Pancreas (tissue), 10 donors: Measurements from ENCODE around the gene HAL. TPM values are rescaled to one million over a fixed set of nuclear protein-coding genes. Genes with fewer than 3 reads are reported as not detected.
A peak's percentile ranks its signal among the peaks of the same experiment; 100 is the strongest.

Experiments
- ATAC-seq, 4 donors: fragments of 200-7000 bp; cut with Tn5 transposase; one replicate each; pipeline versions ENCODE4 v1.8.0 to v1.9.1; 2020; ENCODE audit warnings: mild to moderate bottlenecking in 4 of 4, moderate library complexity in 4 of 4
- DNase-seq, 6 donors: peaks; one replicate each; pipeline ENCODE4 v3.0.0-alpha.2; 2020
- FAIRE-seq: peaks from 2 replicates; lab custom pipeline; 2012; peaks lifted over from hg19 to GRCh38; lab: Jason Lieb, UNC
- H3K27ac ChIP-seq, 4 donors: fragments of 200-600 bp; sonication (generic); 1 replicate in 3 of 4; 2 replicates in 1 of 4; pipeline versions ENCODE4 v1.5.0 to v1.8.0; 2020
- H3K27me3 ChIP-seq, 4 donors: fragments of 200-600 bp; one replicate each; pipeline ENCODE4 v1.8.0; 2021
- H3K36me3 ChIP-seq, 3 donors: fragments of 200-600 bp; sonication (generic) in 1 of 3; one replicate each; pipeline versions ENCODE4 v1.5.0 to v1.8.0; 2020 to 2021
- H3K4me1 ChIP-seq, 3 donors: fragments of 200-600 bp; one replicate each; pipeline ENCODE4 v1.8.0; 2021
- H3K4me3 ChIP-seq, 4 donors: fragments of 200-600 bp; sonication (generic) in 2 of 4; one replicate each; pipeline versions ENCODE4 v1.5.0 to v1.8.0; 2020 to 2021
- H3K9me3 ChIP-seq, 4 donors: fragments of 200-600 bp; one replicate each; pipeline ENCODE4 v1.8.0; 2021
- WGBS, 2 donors: extraction: QIAGEN DNeasy Blood & Tissue Kit; methylation state at CpG; one replicate each; pipeline ENCODE4 v1.1.7; 2013; 5-methylcytosine and 5-hydroxymethylcytosine counted together
- intact Hi-C, 3 donors: fragments of 100-400 bp; cut with DNase I; formaldehyde crosslinking; loops; one replicate each; pipeline versions ENCODE4 v1.11.1 to v1.14.2; 2022
- polyA plus RNA-seq, 2 donors: library from polyadenylated mRNA; stranded (reverse); fragments of 200-250 nt; gene quantifications; one replicate each; pipeline ENCODE4 v1.2.3, GENCODE V29; 2013
- total RNA-seq, 6 donors: library from RNA; stranded (reverse); fragmentation: NEBNext Ultra II Directional in 4 of 6; extraction: Animal tissue kit (Norgen Biotek cat#: 25700) in 4 of 6; gene quantifications; one replicate each; pipeline versions ENCODE4 v1.2.1 to v1.2.4, GENCODE V29; 2021 to 2023
- TF ChIP-seq, protein P1 (sequence below), 4 donors: fragments of 200-600 bp; sonication (generic) in 3 of 4; IDR thresholded peaks; one replicate each; pipeline versions ENCODE4 v1.5.0 to v1.8.0; 2021; ENCODE audit warnings: antibody characterized with exemption in 4 of 4
- donor health status: healthy with polysubstance abuse.
- donor health status: DM: no; HTN: no; CAD: no; lungs with moderate emphysema.
- donor health status: DM: no; HTN: no; CAD: no.
- donor health status: control.
- donor health status: control.
- donor health status: Bipolar disorder and iron deficiency.
- donor health status: DM: yes; HTN: yes; CAD: no.
- donor health status: DM: no; HTN: no; CAD: no.
- donor health status: DM: no; HTN: no; CAD: no.
- donor health status: DM: yes; HTN: yes; CAD: no.

Gene HAL
- total and polyA plus RNA-seq, 8 donors, result 0.08 to 1.2 (median 0.58) TPM; not detected in 1

DNA sequence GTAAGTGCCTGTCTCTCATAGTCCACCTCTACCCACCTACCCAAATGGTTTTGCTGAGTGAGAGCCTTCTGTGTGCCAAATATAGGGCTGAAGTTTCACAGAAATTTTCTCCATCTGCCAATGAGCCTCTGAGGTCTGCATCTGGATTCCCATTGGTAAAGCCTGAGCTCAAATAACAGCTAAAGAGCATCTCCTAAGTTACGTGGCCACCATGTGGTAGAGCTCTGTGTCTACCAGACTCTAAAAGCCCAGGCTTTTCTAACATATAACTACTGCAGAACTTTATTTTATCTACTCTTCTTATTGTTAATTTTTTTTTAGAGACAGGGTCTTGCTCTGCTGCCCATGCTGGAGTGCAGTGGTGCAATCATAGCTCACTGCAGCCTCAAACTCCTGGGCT is 37.0 kb downstream of the HAL start:
- H3K4me3 ChIP-seq, result no peak overlapping the region
- DNase-seq (no peak), ATAC-seq (no peak), FAIRE-seq (no peak)
- TF ChIP-seq, protein P1, sequence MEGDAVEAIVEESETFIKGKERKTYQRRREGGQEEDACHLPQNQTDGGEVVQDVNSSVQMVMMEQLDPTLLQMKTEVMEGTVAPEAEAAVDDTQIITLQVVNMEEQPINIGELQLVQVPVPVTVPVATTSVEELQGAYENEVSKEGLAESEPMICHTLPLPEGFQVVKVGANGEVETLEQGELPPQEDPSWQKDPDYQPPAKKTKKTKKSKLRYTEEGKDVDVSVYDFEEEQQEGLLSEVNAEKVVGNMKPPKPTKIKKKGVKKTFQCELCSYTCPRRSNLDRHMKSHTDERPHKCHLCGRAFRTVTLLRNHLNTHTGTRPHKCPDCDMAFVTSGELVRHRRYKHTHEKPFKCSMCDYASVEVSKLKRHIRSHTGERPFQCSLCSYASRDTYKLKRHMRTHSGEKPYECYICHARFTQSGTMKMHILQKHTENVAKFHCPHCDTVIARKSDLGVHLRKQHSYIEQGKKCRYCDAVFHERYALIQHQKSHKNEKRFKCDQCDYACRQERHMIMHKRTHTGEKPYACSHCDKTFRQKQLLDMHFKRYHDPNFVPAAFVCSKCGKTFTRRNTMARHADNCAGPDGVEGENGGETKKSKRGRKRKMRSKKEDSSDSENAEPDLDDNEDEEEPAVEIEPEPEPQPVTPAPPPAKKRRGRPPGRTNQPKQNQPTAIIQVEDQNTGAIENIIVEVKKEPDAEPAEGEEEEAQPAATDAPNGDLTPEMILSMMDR (IDR thresholded peaks at IDR 0.05), result no peak
- no peaks in the 10 kb centered on the region for H3K4me1 ChIP-seq
- H3K27me3 ChIP-seq, result no peaks in the 10 kb centered on the region
- H3K36me3 ChIP-seq, result no peaks in the 10 kb centered on the region
- no peak overlapping the region for H3K27ac ChIP-seq
- intact Hi-C loops, result no loop called here
- WGBS, 2 donors, result 65 to 90% methylated on average over 1 of the region's 1 CpG
- no peaks in the 10 kb centered on the region for H3K9me3 ChIP-seq

DNA sequence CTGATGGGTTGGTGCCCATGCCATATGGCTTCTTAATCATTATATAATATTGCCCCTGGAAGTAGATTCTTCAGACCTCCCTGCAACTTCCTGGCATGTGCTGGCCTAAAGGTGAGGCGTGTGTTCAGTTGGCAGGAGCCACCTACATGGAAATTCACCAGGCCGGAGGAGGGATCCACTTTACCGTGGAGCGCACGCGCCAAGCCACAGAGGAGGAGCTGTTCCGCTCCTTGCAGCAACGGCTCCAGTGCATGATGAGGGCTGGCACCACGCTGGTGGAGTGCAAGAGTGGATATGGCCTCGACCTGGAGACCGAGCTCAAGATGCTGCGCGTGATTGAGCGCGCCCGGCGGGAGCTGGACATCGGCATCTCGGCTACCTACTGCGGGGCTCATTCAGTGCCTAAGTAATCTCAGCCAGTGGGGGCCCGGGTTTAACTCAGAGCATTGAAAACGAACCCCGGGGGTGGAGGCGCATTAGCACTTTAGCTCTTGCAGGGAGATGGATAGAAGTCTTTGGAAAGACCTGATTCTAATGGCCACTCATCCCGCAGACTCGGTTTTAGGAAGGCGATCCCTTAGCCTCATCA is 39.5 kb downstream of the HAL start:
- WGBS, 2 donors, result 71 to 72% methylated on average over 27 of the region's 27 CpGs
- Histone ChIP-seq H3K4me1 (no peaks in the 10 kb centered on the region), H3K27ac (no peak overlapping the region), H3K36me3 (no peaks in the 10 kb centered on the region), H3K9me3 (no peaks in the 10 kb centered on the region), H3K27me3 (no peaks in the 10 kb centered on the region), H3K4me3 (no peak overlapping the region)
- ATAC-seq, result no peak
- DNase-seq, result no peak
- intact Hi-C loops, result no loop called here
- no peak for FAIRE-seq
- TF ChIP-seq, protein P1 (IDR thresholded peaks at IDR 0.05), result no peak

DNA sequence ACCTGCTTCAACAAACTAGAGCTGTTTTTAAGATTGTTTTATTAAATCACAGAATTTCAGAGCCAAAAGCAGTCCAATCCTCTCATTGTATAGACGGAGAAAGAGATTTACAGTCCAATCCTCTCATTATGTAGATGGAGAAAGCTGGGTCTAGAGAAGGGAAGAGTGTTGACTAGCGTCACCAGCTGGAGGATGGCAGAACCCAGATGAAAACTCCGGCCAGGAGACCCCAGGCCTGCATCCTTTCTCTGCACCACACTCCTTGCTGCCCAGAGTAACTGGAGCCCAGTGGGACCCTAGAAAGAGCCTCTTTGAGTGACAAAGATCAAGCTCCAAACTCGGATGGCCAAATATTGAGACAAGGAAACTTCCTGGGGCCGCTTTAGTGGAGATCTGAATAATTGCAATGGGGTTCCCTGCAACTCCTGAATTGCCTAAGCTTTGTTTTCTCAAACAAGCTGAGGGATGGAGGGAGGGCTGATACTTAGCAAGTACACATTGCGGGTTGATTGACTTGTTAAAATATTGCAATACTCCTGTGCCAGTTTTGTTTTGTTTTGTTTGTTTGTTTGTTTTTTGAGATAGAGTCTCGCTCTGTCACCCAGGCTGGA is 40.5 kb downstream of the HAL start:
- H3K27me3 ChIP-seq, result no peaks in the 10 kb centered on the region
- FAIRE-seq, result no peak
- no peak overlapping the region for H3K27ac ChIP-seq
- no peak overlapping the region for H3K4me3 ChIP-seq
- DNase-seq, result no peak
- TF ChIP-seq, protein P1 (IDR thresholded peaks at IDR 0.05), result no peak
- intact Hi-C loops, result no loop called here
- WGBS, 2 donors, result 84% methylated on average over 7 of the region's 7 CpGs
- no peaks in the 10 kb centered on the region for H3K36me3 ChIP-seq
- no peaks in the 10 kb centered on the region for H3K4me1 ChIP-seq
- H3K9me3 ChIP-seq, result no peaks in the 10 kb centered on the region
- ATAC-seq, result no peak

DNA sequence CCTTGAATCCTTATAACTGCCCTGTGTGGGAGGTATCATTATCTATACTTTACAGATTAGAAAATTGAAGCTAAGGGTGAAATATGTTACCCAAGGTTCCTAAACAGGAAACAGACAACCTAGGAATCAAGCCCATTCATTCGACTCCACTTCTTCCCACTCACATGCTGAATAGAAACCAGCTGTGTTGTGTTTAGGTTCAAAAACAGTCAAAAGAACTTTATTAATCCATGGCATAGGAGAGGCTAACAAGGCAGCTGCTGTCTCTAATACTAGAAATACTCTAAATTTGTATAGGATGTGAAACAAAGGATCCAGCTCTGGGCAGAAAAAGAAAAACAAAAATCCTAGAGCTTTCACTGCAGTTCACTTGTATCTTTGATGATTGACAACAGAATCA is 43.1 kb downstream of the HAL start:
- TF ChIP-seq, protein P1 (IDR thresholded peaks at IDR 0.05), result no peak
- Histone ChIP-seq H3K9me3 (no peaks in the 10 kb centered on the region), H3K36me3 (no peaks in the 10 kb centered on the region), H3K27ac (no peak overlapping the region), H3K4me1 (no peaks in the 10 kb centered on the region), H3K27me3 (no peaks in the 10 kb centered on the region), H3K4me3 (no peak overlapping the region)
- intact Hi-C loops, result no loop called here
- WGBS, 2 donors, result 66 to 85% methylated on average over 1 of the region's 1 CpG
- no peak for ATAC-seq
- no peak for DNase-seq
- no peak for FAIRE-seq

DNA sequence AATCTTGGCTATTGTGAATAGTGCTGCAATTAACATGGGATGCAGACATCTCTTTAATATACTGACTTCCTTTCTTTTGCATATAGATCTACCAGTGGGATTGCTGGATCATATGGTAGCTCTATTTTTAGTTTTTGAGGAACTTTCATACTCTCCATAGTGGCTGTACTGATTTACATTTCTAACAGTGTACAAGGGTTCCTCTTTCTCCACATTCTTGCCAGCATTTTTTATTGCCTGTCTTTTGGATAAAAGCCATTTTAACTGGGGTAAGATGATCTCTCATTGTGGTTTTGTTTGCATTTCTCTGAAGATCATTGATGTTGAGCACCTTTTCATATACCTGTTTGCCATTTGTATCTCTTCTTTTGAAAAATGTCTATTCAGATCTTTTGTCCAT is 44.6 kb downstream of the HAL start:
- FAIRE-seq (no peak), DNase-seq (no peak)

More for the DNA sequence above, 44.6 kb downstream of the HAL start:
- peak in 1 of 4 donors; percentile 22 for ATAC-seq
- Histone ChIP-seq H3K27ac (no peak overlapping the region), H3K36me3 (no peaks in the 10 kb centered on the region), H3K4me3 (no peak overlapping the region), H3K4me1 (no peaks in the 10 kb centered on the region), H3K27me3 (no peaks in the 10 kb centered on the region), H3K9me3 (no peaks in the 10 kb centered on the region)
- TF ChIP-seq, protein P1 (IDR thresholded peaks at IDR 0.05), result no peak
- intact Hi-C loops, result no loop called here
